Measurements from ENCODE around the gene GEN1.
"Not testable (repeated sequence)": the region's sequence is repeated elsewhere in the genome, so short reads cannot be mapped to it uniquely, and the experiment has no call there.

DNA sequence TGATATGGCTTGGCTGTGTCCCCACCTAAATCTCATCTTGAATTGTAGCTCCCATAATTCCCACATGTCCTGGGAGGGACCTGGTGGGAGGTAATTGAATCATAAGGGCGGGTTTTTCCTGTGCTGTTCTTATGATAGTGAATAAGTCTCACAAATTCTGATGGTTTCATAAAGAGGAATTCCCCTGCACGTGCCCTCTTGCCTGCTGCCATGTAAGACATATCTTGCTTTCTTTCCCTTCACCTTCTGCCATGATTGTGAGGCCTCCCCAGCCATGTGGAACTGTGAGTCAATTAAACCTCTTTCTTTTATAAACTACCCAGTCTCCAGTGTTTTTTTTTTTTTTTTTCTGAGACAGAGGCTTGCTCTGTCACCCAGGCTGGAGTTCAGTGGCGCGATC, 69.7 kb downstream of the GEN1 start:
- not testable (repeated sequence) for TF ChIP-seq POLR2A (IDR thresholded peaks at IDR 0.05; ENCODE audit: low read length); GATA1 (IDR thresholded peaks at IDR 0.05; ENCODE audit: low read depth, low read length)
